Activated CD4-positive, alpha-beta T cell treated with anti-CD3 and anti-CD28 coated beads, Interleukin-2, amount 10 ng/mL, durations not matched to agents 24 days and 14 days (primary cell): Measurements from ENCODE around the gene ZNF652. TPM values are rescaled to one million over a fixed set of nuclear protein-coding genes. Genes with fewer than 3 reads are reported as not detected.

Source experiments
- DNase-seq: peaks from one replicate; pipeline ENCODE4 v3.0.0; 2022
- H3K27ac Mint-ChIP-seq: one replicate; pipeline ENCODE4 v1.8.0; 2022; ENCODE audit warnings: mild to moderate bottlenecking, mixed read lengths
- H3K27me3 Mint-ChIP-seq: one replicate; pipeline ENCODE4 v1.8.0; 2022; ENCODE audit warnings: mixed read lengths
- H3K36me3 Mint-ChIP-seq: one replicate; pipeline ENCODE4 v1.8.0; 2022; ENCODE audit warnings: low read depth, mild to moderate bottlenecking, mixed read lengths
- H3K4me1 Mint-ChIP-seq: one replicate; pipeline ENCODE4 v1.8.0; 2021; ENCODE audit warnings: mixed read lengths
- H3K4me3 Mint-ChIP-seq: one replicate; pipeline ENCODE4 v1.8.0; 2022; ENCODE audit warnings: mild to moderate bottlenecking, moderate library complexity, mixed read lengths
- H3K9me3 Mint-ChIP-seq: one replicate; pipeline ENCODE4 v1.8.0; 2021; ENCODE audit warnings: mixed read lengths
- intact Hi-C: fragments of 100-400 bp; cut with micrococcal nuclease; formaldehyde crosslinking; loops from one replicate; pipeline ENCODE4 v1.15.1; 2023
- total RNA-seq: library from RNA; stranded (reverse); gene quantifications from 2 replicates; pipeline ENCODE4 v1.2.3, GENCODE V29; 2022

Gene ZNF652
- total RNA-seq, 1 donor from 2014 or later: 4.5 TPM

GRCh38 chr17:49337884-49338283 lies 24.2 kb downstream of the ZNF652 start:
- H3K4me3 Mint-ChIP-seq: no peak overlapping the region

GRCh38 chr17:49334744-49335512 lies 27.1 kb downstream of the ZNF652 start:
- no peak for DNase-seq
- no peak overlapping the region for H3K27ac Mint-ChIP-seq
- peaks cover 6% of the 10 kb centered on the region for H3K27me3 Mint-ChIP-seq
- intact Hi-C loops: no loop called here
- no peak overlapping the region for H3K4me3 Mint-ChIP-seq
- peaks cover 21% of the 10 kb centered on the region for H3K4me1 Mint-ChIP-seq
- peaks cover 10% of the 10 kb centered on the region for H3K36me3 Mint-ChIP-seq
- no peaks in the 10 kb centered on the region for H3K9me3 Mint-ChIP-seq

More at GRCh38 chr17:49337884-49338283, 24.2 kb downstream of the ZNF652 start:
- H3K4me1 Mint-ChIP-seq: peaks cover 39% of the 10 kb centered on the region
- H3K36me3 Mint-ChIP-seq: peaks cover 10% of the 10 kb centered on the region
- peaks cover 6% of the 10 kb centered on the region for H3K27me3 Mint-ChIP-seq
- H3K27ac Mint-ChIP-seq: peak overlapping the region; percentile 51
- no peak for DNase-seq
- no peaks in the 10 kb centered on the region for H3K9me3 Mint-ChIP-seq
- intact Hi-C loops: no loop called here

GRCh38 chr17:49333804-49334203 lies 28.2 kb downstream of the ZNF652 start:
- peaks cover 7% of the 10 kb centered on the region for H3K36me3 Mint-ChIP-seq
- peaks cover 4% of the 10 kb centered on the region for H3K27me3 Mint-ChIP-seq
- H3K27ac Mint-ChIP-seq: no peak overlapping the region
- H3K9me3 Mint-ChIP-seq: no peaks in the 10 kb centered on the region
- peaks cover 18% of the 10 kb centered on the region for H3K4me1 Mint-ChIP-seq
- H3K4me3 Mint-ChIP-seq: no peak overlapping the region
- DNase-seq: no peak
- intact Hi-C loops: no loop called here

GRCh38 chr17:49327835-49328784 lies 33.9 kb downstream of the ZNF652 start:
- H3K4me1 Mint-ChIP-seq: peaks cover 30% of the 10 kb centered on the region
- H3K27ac Mint-ChIP-seq: peak overlapping the region; percentile 1
- no peaks in the 10 kb centered on the region for H3K9me3 Mint-ChIP-seq
- peaks cover 7% of the 10 kb centered on the region for H3K36me3 Mint-ChIP-seq
- H3K27me3 Mint-ChIP-seq: no peaks in the 10 kb centered on the region
- no peak overlapping the region for H3K4me3 Mint-ChIP-seq
- no peak for DNase-seq
- intact Hi-C loops: no loop called here

GRCh38 chr17:49325980-49326379 lies 36.1 kb downstream of the ZNF652 start:
- Mint-ChIP-seq H3K36me3 (peaks cover 10% of the 10 kb centered on the region), H3K27me3 (no peaks in the 10 kb centered on the region), H3K27ac (no peak overlapping the region), H3K4me1 (peaks cover 33% of the 10 kb centered on the region), H3K4me3 (no peak overlapping the region), H3K9me3 (no peaks in the 10 kb centered on the region)
- intact Hi-C loops: no loop called here
- no peak for DNase-seq

GRCh38 chr17:49318435-49318965 lies 43.5 kb downstream of the ZNF652 start:
- H3K4me1 Mint-ChIP-seq: peaks cover 27% of the 10 kb centered on the region
- no peak overlapping the region for H3K27ac Mint-ChIP-seq
- DNase-seq: no peak
- no peak overlapping the region for H3K4me3 Mint-ChIP-seq
- no peaks in the 10 kb centered on the region for H3K9me3 Mint-ChIP-seq
- peaks cover 11% of the 10 kb centered on the region for H3K36me3 Mint-ChIP-seq
- no peaks in the 10 kb centered on the region for H3K27me3 Mint-ChIP-seq
- intact Hi-C loops: no loop called here

GRCh38 chr17:49316889-49317675 lies 45.0 kb downstream of the ZNF652 start:
- Mint-ChIP-seq H3K27me3 (no peaks in the 10 kb centered on the region), H3K4me3 (no peak overlapping the region), H3K36me3 (peaks cover 8% of the 10 kb centered on the region), H3K4me1 (peaks cover 21% of the 10 kb centered on the region), H3K9me3 (no peaks in the 10 kb centered on the region), H3K27ac (no peak overlapping the region)
- DNase-seq: no peak
- intact Hi-C loops: no loop called here

GRCh38 chr17:49316258-49316570 lies 45.8 kb downstream of the ZNF652 start:
- Mint-ChIP-seq H3K36me3 (peaks cover 8% of the 10 kb centered on the region), H3K27me3 (no peaks in the 10 kb centered on the region), H3K4me1 (peaks cover 21% of the 10 kb centered on the region), H3K9me3 (no peaks in the 10 kb centered on the region), H3K4me3 (no peak overlapping the region), H3K27ac (no peak overlapping the region)
- DNase-seq: no peak
- intact Hi-C loops: no loop called here

- no peaks in the 10 kb centered on the region for H3K9me3 Mint-ChIP-seq
- H3K4me1 Mint-ChIP-seq: peaks cover 19% of the 10 kb centered on the region
- H3K27me3 Mint-ChIP-seq: no peaks in the 10 kb centered on the region
- H3K36me3 Mint-ChIP-seq: peaks cover 8% of the 10 kb centered on the region
- peak; percentile 93 for DNase-seq
- intact Hi-C loops: loop anchor here (1.0 to 2.0 kb wide), 3 partner anchors 27 to 80 kb away; no protein-coding TSS in a partner anchor
- H3K27ac Mint-ChIP-seq: peak overlapping the region; percentile 63
- peak overlapping the region; percentile 69 for H3K4me3 Mint-ChIP-seq
Observed at GRCh38 chr17:49315551-49316257, 46.3 kb downstream of the ZNF652 start.

GRCh38 chr17:49312722-49313121 lies 49.3 kb downstream of the ZNF652 start:
- intact Hi-C loops: no loop called here
- Mint-ChIP-seq H3K27ac (no peak overlapping the region), H3K9me3 (no peaks in the 10 kb centered on the region), H3K4me3 (no peak overlapping the region), H3K27me3 (no peaks in the 10 kb centered on the region), H3K4me1 (peaks cover 17% of the 10 kb centered on the region), H3K36me3 (peaks cover 8% of the 10 kb centered on the region)
- DNase-seq: no peak

- H3K36me3 Mint-ChIP-seq: peaks cover 14% of the 10 kb centered on the region
- H3K9me3 Mint-ChIP-seq: no peaks in the 10 kb centered on the region
- H3K27ac Mint-ChIP-seq: no peak overlapping the region
- H3K4me1 Mint-ChIP-seq: no peaks in the 10 kb centered on the region
- H3K4me3 Mint-ChIP-seq: no peak overlapping the region
- no peak for DNase-seq
- intact Hi-C loops: no loop called here
- H3K27me3 Mint-ChIP-seq: no peaks in the 10 kb centered on the region
Observed at GRCh38 chr17:49299996-49300395, 62.1 kb downstream of the ZNF652 start.

- DNase-seq: no peak
- H3K27me3 Mint-ChIP-seq: no peaks in the 10 kb centered on the region
- H3K36me3 Mint-ChIP-seq: peaks cover 8% of the 10 kb centered on the region
- H3K27ac Mint-ChIP-seq: no peak overlapping the region
- H3K4me1 Mint-ChIP-seq: no peaks in the 10 kb centered on the region
- H3K4me3 Mint-ChIP-seq: no peak overlapping the region
- intact Hi-C loops: no loop called here
- H3K9me3 Mint-ChIP-seq: no peaks in the 10 kb centered on the region
Observed at GRCh38 chr17:49298371-49298976, 63.6 kb downstream of the ZNF652 start.

- Mint-ChIP-seq H3K4me3 (no peak overlapping the region), H3K4me1 (no peaks in the 10 kb centered on the region), H3K27me3 (no peaks in the 10 kb centered on the region), H3K27ac (no peak overlapping the region), H3K9me3 (no peaks in the 10 kb centered on the region), H3K36me3 (peaks cover 8% of the 10 kb centered on the region)
- intact Hi-C loops: no loop called here
- no peak for DNase-seq
Observed at GRCh38 chr17:49297141-49297540, 64.9 kb downstream of the ZNF652 start.
